HG03342 (cell line): ENCODE measurements around the gene JMJD1C.

Experiments
- ATAC-seq: cut with Tn5 transposase; IDR thresholded peaks from one replicate; pipeline ENCODE4 v1.9.1; 2021; ENCODE audit warnings: mild to moderate bottlenecking, moderate library complexity; ENCODE audit not compliant: unreplicated experiment

Gene JMJD1C

GRCh38 chr10:63264617-63265221 lies 201.1 kb downstream of the JMJD1C start:
- ATAC-seq = no peak

GRCh38 chr10:63262430-63263073 lies 203.2 kb downstream of the JMJD1C start:
- ATAC-seq = no peak

- no peak for ATAC-seq
These were observed 204.3 kb downstream of the JMJD1C start for GRCh38 chr10:63261496-63261895.

GRCh38 chr10:63260860-63261251 lies 204.9 kb downstream of the JMJD1C start:
- no peak for ATAC-seq

- ATAC-seq = no peak
These were observed 205.5 kb downstream of the JMJD1C start for GRCh38 chr10:63260103-63260859.

- no peak for ATAC-seq
These were observed 206.7 kb downstream of the JMJD1C start for GRCh38 chr10:63258920-63259678.

- ATAC-seq = no peak
These were observed 208.0 kb downstream of the JMJD1C start for GRCh38 chr10:63257778-63258177.

GRCh38 chr10:63256009-63256773 lies 209.6 kb downstream of the JMJD1C start:
- ATAC-seq = no peak

GRCh38 chr10:63255316-63255715 lies 210.5 kb downstream of the JMJD1C start:
- ATAC-seq = no peak

- ATAC-seq = no peak
These were observed 212.7 kb downstream of the JMJD1C start for GRCh38 chr10:63253040-63253439.

- ATAC-seq = no peak
These were observed 213.5 kb downstream of the JMJD1C start for GRCh38 chr10:63252095-63252762.

- ATAC-seq = no peak
These were observed 215.7 kb downstream of the JMJD1C start for GRCh38 chr10:63250032-63250431.

- no peak for ATAC-seq
These were observed 218.0 kb downstream of the JMJD1C start for GRCh38 chr10:63247771-63248170.

GRCh38 chr10:63246356-63246755 lies 219.4 kb downstream of the JMJD1C start:
- no peak for ATAC-seq

- peak; percentile 21 for ATAC-seq
These were observed 223.9 kb downstream of the JMJD1C start for GRCh38 chr10:63241841-63242281.

- ATAC-seq = no peak
These were observed 225.0 kb downstream of the JMJD1C start for GRCh38 chr10:63240807-63241206.

- no peak for ATAC-seq
These were observed 227.3 kb downstream of the JMJD1C start for GRCh38 chr10:63238501-63238900.

GRCh38 chr10:63237396-63237795 lies 228.4 kb downstream of the JMJD1C start:
- ATAC-seq = no peak

- peak; percentile 93 for ATAC-seq
These were observed 229.5 kb downstream of the JMJD1C start for GRCh38 chr10:63236113-63236935.
